B cell (primary cell): ENCODE data around the gene HAS3.

ENCODE experiments used
- CTCF ChIP-seq: fragments of 200-600 bp; IDR thresholded peaks from one replicate; pipeline ENCODE4 v1.8.0; 2022; ENCODE audit warnings: antibody characterized with exemption, mild to moderate bottlenecking
- EZH2 ChIP-seq: IDR thresholded peaks from 2 replicates; pipeline ENCODE4 v1.6.1; 2012; ENCODE audit warnings: borderline replicate concordance, low read depth, mild to moderate bottlenecking, moderate library complexity, low read length; ENCODE audit not compliant: insufficient read depth, poor library complexity, severe bottlenecking

- TF ChIP-seq EZH2 (no peak), CTCF (no peak)
Observed at GRCh38 chr16:69083306-69083941, 22.0 kb upstream of the HAS3 start.
